ENCODE results near the gene NCKAP5. TPM values are rescaled to one million over a fixed set of nuclear protein-coding genes. Genes with fewer than 3 reads are reported as not detected.

NCKAP5 gene
- total and polyA plus RNA-seq, 2 of the 8 experiments (the other 6 are each of a cell fraction or from before 2014, with no cell fraction given): 0.27 to 0.86 TPM

DNA sequence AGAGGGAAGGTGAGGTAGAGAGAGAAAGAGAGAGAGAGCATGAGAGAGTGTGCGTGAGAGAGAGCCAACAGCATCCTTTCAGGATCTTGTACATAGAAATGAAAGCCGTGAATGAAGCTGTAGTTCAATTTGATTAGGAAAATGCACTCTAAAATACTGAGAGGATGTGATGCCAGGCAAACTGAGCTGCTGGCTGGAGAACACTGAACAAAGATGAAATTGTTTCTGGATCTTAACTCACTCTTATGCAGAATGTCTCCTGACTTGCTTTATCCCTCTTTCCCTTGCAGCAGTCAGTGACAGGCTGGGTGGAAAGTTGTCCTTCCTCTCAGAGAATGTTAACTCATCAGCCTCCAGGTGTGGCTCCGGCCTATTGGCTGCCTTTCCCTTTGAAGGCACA is 908.9 kb downstream of the NCKAP5 start:
- Histone ChIP-seq H3K4me1 (replicated peaks in 1 of 4; ENCODE audit: control insufficient read depth in 3 of 4, insufficient read depth in 4 of 4, low read length in 3 of 4) (peaks cover 0 to 3% (median 0%) of the 10 kb centered on the region in 4 experiments; a peak in 1 of 7 replicates), H3K23me2 (ENCODE audit: low read depth, low read length) (no peaks in the 10 kb centered on the region), H4K91ac (replicated peaks; ENCODE audit: insufficient read length, low read length) (no peak overlapping the region), H3K14ac (ENCODE audit: insufficient read length) (no peak overlapping the region), H3K4me2 (ENCODE audit: insufficient read depth in 1 of 2, low read depth in 2 of 2, low read length in 2 of 2) (no peak overlapping the region), H3K18ac (ENCODE audit: extremely low read depth, low read length) (no peak overlapping the region), H4K20me1 (replicated peaks in 1 of 2; ENCODE audit: control insufficient read depth in 1 of 2, insufficient read depth in 2 of 2, low read length in 2 of 2) (no peaks in the 10 kb centered on the region), H3K9ac (replicated peaks in 1 of 4; ENCODE audit: extremely low read depth in 1 of 4, low read depth in 3 of 4, low read length in 3 of 4) (no peak overlapping the region; a peak in 2 of 7 replicates), H3K4me3 (ENCODE audit: extremely low read depth in 1 of 4, insufficient read depth in 2 of 4, low read depth in 3 of 4, low read length in 4 of 4) (no peak overlapping the region), H3K56ac (replicated peaks; ENCODE audit: insufficient read length, low read depth, low read length) (no peak overlapping the region), H2BK5ac (ENCODE audit: low read depth, low read length) (no peak overlapping the region), H3K23ac (ENCODE audit: insufficient read length) (no peak overlapping the region), H2BK120ac (replicated peaks; ENCODE audit: low read depth, low read length) (no peak overlapping the region), H2BK12ac (ENCODE audit: low read depth, low read length) (no peak overlapping the region), H3K4ac (replicated peaks; ENCODE audit: insufficient read length, low read depth, low read length) (no peak overlapping the region), H3K79me1 (ENCODE audit: low read depth, low read length) (no peaks in the 10 kb centered on the region), H2BK15ac (ENCODE audit: low read length) (no peak overlapping the region), H2BK20ac (ENCODE audit: low read length) (no peak overlapping the region), H4K8ac (ENCODE audit: extremely low read depth, insufficient read depth, low read length) (no peak overlapping the region), H2AK5ac (ENCODE audit: low read depth, low read length) (no peak overlapping the region), H3K27me3 (replicated peaks in 1 of 4; ENCODE audit: control insufficient read depth in 3 of 4, extremely low read depth in 1 of 4, insufficient read depth in 3 of 4, low read length in 3 of 4) (no peaks in the 10 kb centered on the region), H3K36me3 (ENCODE audit: control insufficient read depth in 2 of 4, insufficient read depth in 4 of 4, low read length in 3 of 4) (no peaks in the 10 kb centered on the region; a peak in 1 of 8 replicates), H3K27ac (ENCODE audit: low read depth, low read length) (no peak overlapping the region), H4K5ac (ENCODE audit: insufficient read length, low read depth, low read length) (no peak overlapping the region), H3K9me3 (ENCODE audit: insufficient read depth in 2 of 2, low read depth in 1 of 2, low read length in 1 of 2) (no peaks in the 10 kb centered on the region), H2AFZ (ENCODE audit: low read length) (no peak overlapping the region), H3K79me2 (ENCODE audit: control insufficient read depth in 1 of 2, insufficient read depth in 2 of 2, low read length in 2 of 2) (no peaks in the 10 kb centered on the region)
- ChIA-PET CTCF (ENCODE audit: partially characterized antibody) (interaction anchor here (1.0 to 6.5 kb wide), 8 partner anchors 9 to 511 kb away, joined by 3 to 45 read pairs (median 4); partner anchors contain the start of gene LYPD1), POLR2A (ENCODE audit: partially characterized antibody) (no interaction called here)
- no peak for TF ChIP-seq HDAC2 (IDR thresholded peaks at IDR 0.05; ENCODE audit: borderline replicate concordance in 1 of 2, low read depth in 2 of 2, low read length in 2 of 2)
- no peak for TF ChIP-seq ATF2 (IDR thresholded peaks at IDR 0.05; ENCODE audit: low read length)
- TF ChIP-seq E2F6 (IDR thresholded peaks at IDR 0.05): no peak
- TF ChIP-seq SIX5 (IDR thresholded peaks at IDR 0.05; ENCODE audit: low read depth, low read length): no peak
- TF ChIP-seq PHF8 (conservative IDR thresholded peaks at IDR 0.05; ENCODE audit: low read depth, low read length): no peak
- TF ChIP-seq RNF2 (IDR thresholded peaks at IDR 0.05; ENCODE audit: borderline replicate concordance, low read depth, low read length, missing control alignments, poor library complexity, severe bottlenecking): no peak
- TF ChIP-seq TEAD4 (IDR thresholded peaks at IDR 0.05; ENCODE audit: low read depth, low read length): no peak
- FAIRE-seq (no peak), DNase-seq (ENCODE audit: low read depth in 1 of 2, low spot score in 2 of 2) (no peak)
- WGBS, 2 experiments (ENCODE audit: extremely low coverage in 1 of 2, insufficient coverage in 1 of 2, insufficient read length in 1 of 2, insufficient replicate concordance in 2 of 2, low coverage in 1 of 2, low lambda C conversion rate in 2 of 2, missing lambda C conversion rate in 1 of 2): 86% methylated on average over 3 of the region's 3 CpGs; no CpG with 5 or more reads in 1 of the 2 experiments
